GM23248 (cell line): ENCODE data around the gene ZNF576.

Experiments
- EZH2 ChIP-seq: fragments of 200-600 bp; sonication (generic); IDR thresholded peaks from 2 replicates; pipeline ENCODE4 v1.6.1; 2018; ENCODE audit warnings: antibody characterized with exemption, mild to moderate bottlenecking; ENCODE audit not compliant: insufficient read depth, poor library complexity, severe bottlenecking
- EZH2phosphoT487 ChIP-seq: fragments of 200-600 bp; sonication (generic); IDR thresholded peaks from 2 replicates; pipeline ENCODE4 v1.6.1; 2018; ENCODE audit warnings: antibody characterized with exemption, moderate library complexity, mild to moderate bottlenecking, low read depth; ENCODE audit not compliant: insufficient read depth

DNA sequence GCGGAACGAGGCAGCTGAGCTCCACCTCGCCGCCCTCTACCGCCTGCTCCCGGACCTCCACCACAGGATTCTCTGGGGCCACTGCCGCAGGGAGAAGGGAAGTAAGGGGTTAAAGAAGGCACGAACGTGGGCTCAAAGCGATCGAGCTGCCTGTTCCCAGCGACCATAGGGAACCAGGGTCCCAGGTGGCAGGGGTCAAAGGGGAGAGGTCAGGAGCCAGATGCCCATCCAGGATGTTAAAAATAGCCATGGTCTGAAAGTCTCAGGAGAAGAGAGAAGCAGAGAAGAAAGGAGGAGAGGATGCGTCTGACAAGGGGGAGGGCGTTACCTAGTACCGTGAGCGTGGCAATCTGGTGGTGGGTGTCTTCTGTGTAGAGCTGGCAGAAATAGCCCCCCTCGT, 30.4 kb downstream of the ZNF576 start:
- TF ChIP-seq EZH2 (no peak), EZH2phosphoT487 (no peak)
